ENCODE measurements around the gene BLNK.

GRCh38 chr10:96261132-96261531, 10.2 kb downstream of the BLNK start:
- TF ChIP-seq CTCF (IDR thresholded peaks at IDR 0.05; ENCODE audit: borderline replicate concordance, extremely low read depth, low read length, poor library complexity, severe bottlenecking) = no peak
- TF ChIP-seq EZH2 (IDR thresholded peaks at IDR 0.05; ENCODE audit: borderline replicate concordance, low read depth, low read length, severe bottlenecking) = no peak

Data from DND-41 (cell line).